Central memory CD4-positive, alpha-beta T cell (primary cell): ENCODE measurements around the gene CCN2.
"Not testable (repeated sequence)": the region's sequence is repeated elsewhere in the genome, so short reads cannot be mapped to it uniquely, and the experiment has no call there.

Source experiments
- DNase-seq: peaks from one replicate; pipeline ENCODE4 v3.0.0; 2022

Gene CCN2

GRCh38 chr6:131937703-131938631 is 13.2 kb downstream of the CCN2 start:
- DNase-seq: no peak

GRCh38 chr6:131937226-131937625 is 13.9 kb downstream of the CCN2 start:
- DNase-seq: no peak

GRCh38 chr6:131936156-131936555 is 15.0 kb downstream of the CCN2 start:
- no peak for DNase-seq

GRCh38 chr6:131931063-131931750 is 20.0 kb downstream of the CCN2 start:
- no peak for DNase-seq

- no peak for DNase-seq
Measured at GRCh38 chr6:131929976-131930375, 21.2 kb downstream of the CCN2 start.

GRCh38 chr6:131929264-131929663 is 21.9 kb downstream of the CCN2 start:
- no peak for DNase-seq

- no peak for DNase-seq
Measured at GRCh38 chr6:131924881-131925474, 26.2 kb downstream of the CCN2 start.

GRCh38 chr6:131923356-131923755 is 27.8 kb downstream of the CCN2 start:
- DNase-seq: no peak

GRCh38 chr6:131920656-131921055 is 30.5 kb downstream of the CCN2 start:
- no peak for DNase-seq

GRCh38 chr6:131918650-131919355 is 32.4 kb downstream of the CCN2 start:
- DNase-seq: no peak

- no peak for DNase-seq
Measured at GRCh38 chr6:131917763-131918649, 33.2 kb downstream of the CCN2 start.

- DNase-seq: no peak
Measured at GRCh38 chr6:131917318-131917717, 33.9 kb downstream of the CCN2 start.

GRCh38 chr6:131916847-131917246 is 34.3 kb downstream of the CCN2 start:
- no peak for DNase-seq

- DNase-seq: not testable (repeated sequence)
Measured at GRCh38 chr6:131916091-131916796, 34.9 kb downstream of the CCN2 start.

GRCh38 chr6:131914967-131915751 is 36.0 kb downstream of the CCN2 start:
- peak; percentile 32 for DNase-seq

GRCh38 chr6:131914234-131914633 is 36.9 kb downstream of the CCN2 start:
- DNase-seq: no peak

- no peak for DNase-seq
Measured at GRCh38 chr6:131911951-131912350, 39.2 kb downstream of the CCN2 start.

GRCh38 chr6:131910956-131911355 is 40.2 kb downstream of the CCN2 start:
- DNase-seq: no peak

GRCh38 chr6:131910219-131910589 is 41.0 kb downstream of the CCN2 start:
- no peak for DNase-seq
